GM12874 (cell line): ENCODE data around the gene OR6C68.

ENCODE experiments used
- CTCF ChIP-seq: IDR thresholded peaks from 2 replicates; pipeline ENCODE4 v1.5.1; 2011; ENCODE audit warnings: low read depth, mild to moderate bottlenecking, control low read depth, low read length, moderate library complexity; ENCODE audit not compliant: insufficient read depth

OR6C68 gene

GRCh38 chr12:55472264-55472663 is 19.9 kb upstream of the OR6C68 start:
- TF ChIP-seq CTCF, result no peak

- no peak for TF ChIP-seq CTCF
Observed at GRCh38 chr12:55495490-55495889, 3.3 kb downstream of the OR6C68 start.

DNA sequence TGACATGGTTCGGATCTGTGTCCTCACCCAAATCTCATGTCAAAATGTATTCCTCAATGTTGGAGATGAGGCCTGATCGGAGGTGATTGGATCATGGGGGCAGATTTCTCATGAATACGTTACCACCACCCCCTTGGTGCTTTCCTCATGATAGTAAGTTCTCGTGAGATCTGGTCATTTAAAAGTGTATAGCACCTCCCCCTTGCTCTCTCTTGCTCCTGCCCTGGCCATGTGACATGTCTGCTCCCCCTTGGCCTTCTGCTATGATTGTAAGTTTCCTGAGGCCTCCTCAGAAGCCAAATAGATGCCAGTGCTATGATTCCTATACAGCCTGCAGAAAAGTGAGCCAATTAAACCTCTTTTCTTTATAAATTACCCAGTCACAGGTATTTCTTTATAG is 7.1 kb downstream of the OR6C68 start:
- no peak for TF ChIP-seq CTCF

- no peak for TF ChIP-seq CTCF
Observed at GRCh38 chr12:55499810-55500252, 7.7 kb downstream of the OR6C68 start.

- TF ChIP-seq CTCF, result no peak
Observed at GRCh38 chr12:55501601-55502000, 9.4 kb downstream of the OR6C68 start.

- TF ChIP-seq CTCF, result peak; percentile 28; the same call in 1 of the 2 replicates
Observed at GRCh38 chr12:55515696-55516095, 23.5 kb downstream of the OR6C68 start.

GRCh38 chr12:55516391-55516790 is 24.2 kb downstream of the OR6C68 start:
- no peak for TF ChIP-seq CTCF
